Activated CD4-positive, alpha-beta T cell treated with anti-CD3 and anti-CD28 coated beads for 4 hours (primary cell): ENCODE results near the gene MAD2L2.

Experiments
- DNase-seq, 2 donors: peaks; one replicate each; pipeline ENCODE4 v3.0.0-alpha.2; 2020

Gene MAD2L2

GRCh38 chr1:11682287-11682771 lies 1.4 kb upstream of the MAD2L2 start:
- DNase-seq = no peak

- DNase-seq = no peak
Observed at GRCh38 chr1:11680270-11681070, 478 bp downstream of the MAD2L2 start.

- DNase-seq = no peak
Observed at GRCh38 chr1:11678442-11678841, 2.5 kb downstream of the MAD2L2 start.

- DNase-seq = no peak
Observed at GRCh38 chr1:11676386-11677103, 4.4 kb downstream of the MAD2L2 start.

- no peak for DNase-seq
Observed at GRCh38 chr1:11675325-11675724, 5.6 kb downstream of the MAD2L2 start.

GRCh38 chr1:11674488-11674887 lies 6.5 kb downstream of the MAD2L2 start:
- no peak for DNase-seq

- DNase-seq = no peak
Observed at GRCh38 chr1:11673089-11673769, 7.7 kb downstream of the MAD2L2 start.

- DNase-seq = no peak
Observed at GRCh38 chr1:11671544-11672286, 9.2 kb downstream of the MAD2L2 start.

- no peak for DNase-seq
Observed at GRCh38 chr1:11671205-11671543, 9.8 kb downstream of the MAD2L2 start.

GRCh38 chr1:11670747-11671146 lies 10.2 kb downstream of the MAD2L2 start:
- DNase-seq = no peak

GRCh38 chr1:11668516-11668915 lies 12.4 kb downstream of the MAD2L2 start:
- DNase-seq = no peak

- peak; percentile 49 to 70 for DNase-seq
Observed at GRCh38 chr1:11664336-11665065, 16.4 kb downstream of the MAD2L2 start.

- DNase-seq = no peak
Observed at GRCh38 chr1:11661103-11661502, 19.8 kb downstream of the MAD2L2 start.

- DNase-seq = no peak
Observed at GRCh38 chr1:11659748-11660147, 21.2 kb downstream of the MAD2L2 start.

GRCh38 chr1:11658542-11658941 lies 22.4 kb downstream of the MAD2L2 start:
- no peak for DNase-seq

GRCh38 chr1:11657654-11658053 lies 23.3 kb downstream of the MAD2L2 start:
- DNase-seq = no peak

GRCh38 chr1:11654939-11655808 lies 25.8 kb downstream of the MAD2L2 start:
- DNase-seq = no peak

GRCh38 chr1:11654137-11654938 lies 26.6 kb downstream of the MAD2L2 start, which contains the start of the genes FBXO2 and FBXO44:
Gene FBXO2 (minus strand): TSS chr1:11654429. CDS start chr1:11654340, 89 bp downstream.
Gene FBXO44 (plus strand): TSS chr1:11654877. CDS start chr1:11655836, 959 bp downstream.
- DNase-seq = peak; percentile 66 to 73

GRCh38 chr1:11653861-11654136 lies 27.1 kb downstream of the MAD2L2 start:
- no peak for DNase-seq
